ENCODE data around the gene NFIA. TPM values are rescaled to one million over a fixed set of nuclear protein-coding genes. Genes with fewer than 3 reads are reported as not detected.
A peak's percentile ranks its signal among the peaks of the same experiment; 100 is the strongest.
"Not testable (repeated sequence)": the region's sequence is repeated elsewhere in the genome, so short reads cannot be mapped to it uniquely, and the experiment has no call there.

Gene NFIA
- total and polyA plus RNA-seq, 9 of the 15 experiments (the other 6 are each of a cell fraction or from before 2014, with no cell fraction given) = 5.3 to 24.9 (median 9.8) TPM

DNA sequence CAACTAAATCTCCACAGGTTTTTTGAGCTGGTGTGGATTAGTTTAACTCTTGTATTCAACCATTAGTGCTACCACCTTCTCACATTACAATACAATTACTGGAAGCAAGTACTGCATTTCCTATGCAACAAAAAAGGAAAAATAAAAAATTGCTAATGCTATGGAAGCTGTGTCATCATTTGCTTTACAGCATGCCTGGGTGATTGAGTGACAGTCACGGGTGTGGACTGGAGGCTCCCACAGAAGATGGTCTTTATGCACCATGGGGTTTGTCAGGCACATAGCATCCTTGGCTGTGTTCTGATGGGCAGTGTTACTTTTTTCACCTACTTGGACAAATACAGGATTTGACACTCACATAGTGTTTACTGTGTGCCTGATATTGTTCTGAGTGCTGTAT lies 380.3 kb downstream of the NFIA start:
- H3K27ac ChIP-seq (ENCODE audit: extremely low read depth, low read depth, low read length) = no peak overlapping the region

GRCh38 chr1:61463220-61463619 lies 380.9 kb downstream of the NFIA start:
- no TSS peak for BruUV-seq (replicated peaks)
- no peak for FAIRE-seq
- H3K4me3 ChIP-seq = no peak overlapping the region
- ChIA-PET CTCF (ENCODE audit: low intra/inter-chr PET ratio) (no interaction called here), POLR2A (interaction anchor here (1.0 to 2.3 kb wide), 2 partner anchors 11 to 28 kb away, joined by 3 to 9 read pairs; no protein-coding TSS in a partner anchor)
- intact Hi-C loops (cut with micrococcal nuclease) (no loop called here), in situ Hi-C loops (cut with MboI) (loop anchor here (25.0 kb wide), 1 partner anchor 1476 kb away; no protein-coding TSS in a partner anchor)
- H3K27me3 ChIP-seq (ENCODE audit: control insufficient read depth in 2 of 2, insufficient read depth in 2 of 2, low read length in 2 of 2) = no peaks in the 10 kb centered on the region
- peaks cover 11% of the 10 kb centered on the region; the same call in 1 of the 3 replicates for H3K36me3 ChIP-seq (ENCODE audit: control insufficient read depth, insufficient read depth, low read length)
- no peaks in the 10 kb centered on the region for H3K79me2 ChIP-seq (ENCODE audit: control insufficient read depth, insufficient read depth, low read length)
- H3K9ac ChIP-seq (ENCODE audit: insufficient read depth in 1 of 2, low read depth in 2 of 2, low read length in 2 of 2) = no peak overlapping the region
- H3K27ac ChIP-seq (ENCODE audit: extremely low read depth, low read depth, low read length) = no peak overlapping the region
- H3K4me1 ChIP-seq (replicated peaks in 1 of 2; ENCODE audit: control insufficient read depth in 2 of 2, insufficient read depth in 2 of 2, low read length in 2 of 2) = peaks cover 0 to 2% of the 10 kb centered on the region in 2 experiments; a peak in 3 of 5 replicates
- no peak overlapping the region for H3K4me2 ChIP-seq (ENCODE audit: insufficient read depth, low read length)
- no peaks in the 10 kb centered on the region for H3K9me1 ChIP-seq (ENCODE audit: control insufficient read depth, insufficient read depth, low read length)
- DNase-seq (ENCODE audit: extremely low read depth in 1 of 4, low spot score in 3 of 4) = no peak
- 68% methylated on average over 3 of the region's 4 CpGs for WGBS (ENCODE audit: insufficient coverage, low coverage, missing lambda C conversion rate)
- TF ChIP-seq NFRKB (IDR thresholded peaks at IDR 0.05; ENCODE audit: low read depth) (no peak), HLTF (IDR thresholded peaks at IDR 0.05) (no peak), TRIM28 (IDR thresholded peaks at IDR 0.05) (no peak)
- ATAC-seq = no peak
- H2AFZ ChIP-seq (ENCODE audit: low read depth, low read length) = no peak overlapping the region
- H3K9me3 ChIP-seq (replicated peaks; ENCODE audit: control insufficient read depth, insufficient read depth, low read depth, low read length) = no peaks in the 10 kb centered on the region
- H4K20me1 ChIP-seq (replicated peaks; ENCODE audit: control insufficient read depth, insufficient read depth, low read length) = no peaks in the 10 kb centered on the region

More for the DNA sequence above, 380.3 kb downstream of the NFIA start:
- CTCF ChIA-PET (ENCODE audit: low intra/inter-chr PET ratio) = no interaction called here
- Histone ChIP-seq H3K9me3 (replicated peaks; ENCODE audit: control insufficient read depth, insufficient read depth, low read depth, low read length) (no peaks in the 10 kb centered on the region), H3K4me1 (replicated peaks in 1 of 2; ENCODE audit: control insufficient read depth in 2 of 2, insufficient read depth in 2 of 2, low read length in 2 of 2) (peaks cover 0 to 2% of the 10 kb centered on the region in 2 experiments; a peak in 3 of 5 replicates), H3K4me3 (no peak overlapping the region), H3K27me3 (ENCODE audit: control insufficient read depth in 2 of 2, insufficient read depth in 2 of 2, low read length in 2 of 2) (no peaks in the 10 kb centered on the region), H3K79me2 (ENCODE audit: control insufficient read depth, insufficient read depth, low read length) (no peaks in the 10 kb centered on the region), H2AFZ (ENCODE audit: low read depth, low read length) (no peak overlapping the region), H3K9ac (ENCODE audit: insufficient read depth in 1 of 2, low read depth in 2 of 2, low read length in 2 of 2) (no peak overlapping the region), H4K20me1 (replicated peaks; ENCODE audit: control insufficient read depth, insufficient read depth, low read length) (no peaks in the 10 kb centered on the region), H3K36me3 (ENCODE audit: control insufficient read depth, insufficient read depth, low read length) (peaks cover 11% of the 10 kb centered on the region; the same call in 1 of the 3 replicates), H3K4me2 (ENCODE audit: insufficient read depth, low read length) (no peak overlapping the region), H3K9me1 (ENCODE audit: control insufficient read depth, insufficient read depth, low read length) (no peaks in the 10 kb centered on the region)
- POLR2A ChIA-PET = interaction anchor here (1.0 to 2.3 kb wide), 2 partner anchors 12 to 28 kb away, joined by 3 to 9 read pairs; no protein-coding TSS in a partner anchor
- intact Hi-C loops (cut with micrococcal nuclease) = no loop called here
- FAIRE-seq = no peak
- WGBS (ENCODE audit: insufficient coverage, low coverage, missing lambda C conversion rate) = 83% methylated on average over 1 of the region's 1 CpG
- ATAC-seq = no peak
- no TSS peak for BruUV-seq (replicated peaks)
- peak; percentile 65 for TF ChIP-seq PKNOX1 (IDR thresholded peaks at IDR 0.05)
- TF ChIP-seq MTA3 (IDR thresholded peaks at IDR 0.05; ENCODE audit: borderline replicate concordance) = no peak
- no peak for DNase-seq (ENCODE audit: extremely low read depth in 1 of 4, low spot score in 3 of 4)
- in situ Hi-C loops (cut with MboI) = loop anchor here (25.0 kb wide), 1 partner anchor 1475 kb away; no protein-coding TSS in a partner anchor

GRCh38 chr1:61467836-61468235 lies 385.5 kb downstream of the NFIA start:
- POLR2A ChIA-PET; H3K79me2 ChIP-seq (ENCODE audit: control insufficient read depth, insufficient read depth, low read length); H2AFZ ChIP-seq (ENCODE audit: low read depth, low read length); CTCF ChIA-PET (ENCODE audit: low intra/inter-chr PET ratio); intact Hi-C loops (cut with micrococcal nuclease); H3K27ac ChIP-seq (ENCODE audit: extremely low read depth, low read depth, low read length); H3K9ac ChIP-seq (ENCODE audit: insufficient read depth in 1 of 2, low read depth in 2 of 2, low read length in 2 of 2); H3K4me1 ChIP-seq (replicated peaks in 1 of 2; ENCODE audit: control insufficient read depth in 2 of 2, insufficient read depth in 2 of 2, low read length in 2 of 2); ATAC-seq; H3K4me3 ChIP-seq; H3K27me3 ChIP-seq (ENCODE audit: control insufficient read depth in 2 of 2, insufficient read depth in 2 of 2, low read length in 2 of 2); BruUV-seq (replicated peaks); H3K4me2 ChIP-seq (ENCODE audit: insufficient read depth, low read length); H3K36me3 ChIP-seq (ENCODE audit: control insufficient read depth, insufficient read depth, low read length); H3K9me3 ChIP-seq (replicated peaks; ENCODE audit: control insufficient read depth, insufficient read depth, low read depth, low read length); H3K9me1 ChIP-seq (ENCODE audit: control insufficient read depth, insufficient read depth, low read length); DNase-seq (ENCODE audit: extremely low read depth in 1 of 4, low spot score in 3 of 4); H4K20me1 ChIP-seq (replicated peaks; ENCODE audit: control insufficient read depth, insufficient read depth, low read length): not testable (repeated sequence)
- 48% methylated on average over 5 of the region's 5 CpGs for WGBS (ENCODE audit: insufficient coverage, low coverage, missing lambda C conversion rate)
- in situ Hi-C loops (cut with MboI) = loop anchor here (25.0 kb wide), 1 partner anchor 1481 kb away; no protein-coding TSS in a partner anchor
- FAIRE-seq = peak; percentile 63
